Right lobe of liver (tissue), 4 donors: ENCODE results near the gene KLHL7.
"Not testable (repeated sequence)": the region's sequence is repeated elsewhere in the genome, so short reads cannot be mapped to it uniquely, and the experiment has no call there.

Experiments
- POLR2A ChIP-seq: fragments of 450-650 bp; IDR thresholded peaks from one replicate; pipeline ENCODE4 v1.6.1; 2017; ENCODE audit warnings: antibody characterized with exemption, mild to moderate bottlenecking
- TF ChIP-seq, protein P1 (sequence below), 4 donors: fragments of 200-600 bp in 3 of 4; fragments of 450-650 bp in 1 of 4; IDR thresholded peaks; one replicate each; pipeline versions ENCODE4 v1.5.1 to v1.8.0; 2016 to 2022; ENCODE audit warnings: antibody characterized with exemption in 4 of 4, mild to moderate bottlenecking in 2 of 4
- donor health status: DM: no; HTN: no; CAD: no.
- donor health status: DM: no; HTN: no; CAD: no.
- donor health status: DM: no; HTN: yes; CAD: no.

DNA sequence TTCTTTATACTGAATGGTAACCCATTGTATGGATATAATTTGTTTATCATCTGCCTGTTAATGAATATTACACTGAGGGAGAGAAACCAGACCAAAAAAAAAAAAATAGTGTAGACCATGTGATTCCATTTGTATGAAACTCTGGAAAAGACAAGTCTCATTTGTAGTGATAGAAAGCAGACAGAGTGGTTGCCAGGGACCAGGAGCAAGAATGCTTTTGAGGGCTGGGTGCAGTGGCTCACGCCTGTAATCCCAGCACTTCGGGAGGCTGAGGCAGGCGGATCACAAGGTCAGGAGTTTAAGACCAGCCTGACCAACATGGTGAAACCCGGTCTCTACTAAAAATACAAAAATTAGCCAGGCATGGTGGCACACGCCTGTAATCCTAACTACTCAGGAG is 92.2 kb downstream of the KLHL7 start:
- TF ChIP-seq, protein P1, sequence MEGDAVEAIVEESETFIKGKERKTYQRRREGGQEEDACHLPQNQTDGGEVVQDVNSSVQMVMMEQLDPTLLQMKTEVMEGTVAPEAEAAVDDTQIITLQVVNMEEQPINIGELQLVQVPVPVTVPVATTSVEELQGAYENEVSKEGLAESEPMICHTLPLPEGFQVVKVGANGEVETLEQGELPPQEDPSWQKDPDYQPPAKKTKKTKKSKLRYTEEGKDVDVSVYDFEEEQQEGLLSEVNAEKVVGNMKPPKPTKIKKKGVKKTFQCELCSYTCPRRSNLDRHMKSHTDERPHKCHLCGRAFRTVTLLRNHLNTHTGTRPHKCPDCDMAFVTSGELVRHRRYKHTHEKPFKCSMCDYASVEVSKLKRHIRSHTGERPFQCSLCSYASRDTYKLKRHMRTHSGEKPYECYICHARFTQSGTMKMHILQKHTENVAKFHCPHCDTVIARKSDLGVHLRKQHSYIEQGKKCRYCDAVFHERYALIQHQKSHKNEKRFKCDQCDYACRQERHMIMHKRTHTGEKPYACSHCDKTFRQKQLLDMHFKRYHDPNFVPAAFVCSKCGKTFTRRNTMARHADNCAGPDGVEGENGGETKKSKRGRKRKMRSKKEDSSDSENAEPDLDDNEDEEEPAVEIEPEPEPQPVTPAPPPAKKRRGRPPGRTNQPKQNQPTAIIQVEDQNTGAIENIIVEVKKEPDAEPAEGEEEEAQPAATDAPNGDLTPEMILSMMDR (IDR thresholded peaks at IDR 0.05) = not testable (repeated sequence)
- TF ChIP-seq POLR2A = not testable (repeated sequence)
